ENCODE data around the gene CLDN20.

The CLDN20 gene

GRCh38 chr6:155269765-155270164 lies 6.0 kb downstream of the CLDN20 start:
- DNase-seq (ENCODE audit: low spot score): no peak

- DNase-seq (ENCODE audit: low spot score): no peak
These were observed 6.8 kb downstream of the CLDN20 start for GRCh38 chr6:155270561-155271091.

DNA sequence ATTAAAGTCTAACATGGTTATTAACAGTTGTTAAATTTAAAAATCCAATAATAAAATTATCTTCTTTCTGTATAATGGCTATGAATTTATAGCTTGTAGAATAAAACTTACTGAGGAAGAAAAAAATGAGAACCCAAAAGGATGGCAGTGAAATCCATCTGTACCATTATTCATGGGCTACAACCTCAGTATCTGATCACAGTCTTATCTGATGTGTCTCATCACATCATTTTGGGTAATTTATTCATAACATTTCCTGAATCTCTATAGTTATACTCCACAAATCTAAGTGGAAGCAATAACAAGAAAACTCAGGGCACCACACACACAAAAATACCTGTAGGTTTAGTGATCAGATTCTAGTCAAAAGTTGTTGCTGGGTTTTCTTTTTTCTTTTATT lies 7.3 kb downstream of the CLDN20 start:
- DNase-seq (ENCODE audit: low spot score): no peak

DNA sequence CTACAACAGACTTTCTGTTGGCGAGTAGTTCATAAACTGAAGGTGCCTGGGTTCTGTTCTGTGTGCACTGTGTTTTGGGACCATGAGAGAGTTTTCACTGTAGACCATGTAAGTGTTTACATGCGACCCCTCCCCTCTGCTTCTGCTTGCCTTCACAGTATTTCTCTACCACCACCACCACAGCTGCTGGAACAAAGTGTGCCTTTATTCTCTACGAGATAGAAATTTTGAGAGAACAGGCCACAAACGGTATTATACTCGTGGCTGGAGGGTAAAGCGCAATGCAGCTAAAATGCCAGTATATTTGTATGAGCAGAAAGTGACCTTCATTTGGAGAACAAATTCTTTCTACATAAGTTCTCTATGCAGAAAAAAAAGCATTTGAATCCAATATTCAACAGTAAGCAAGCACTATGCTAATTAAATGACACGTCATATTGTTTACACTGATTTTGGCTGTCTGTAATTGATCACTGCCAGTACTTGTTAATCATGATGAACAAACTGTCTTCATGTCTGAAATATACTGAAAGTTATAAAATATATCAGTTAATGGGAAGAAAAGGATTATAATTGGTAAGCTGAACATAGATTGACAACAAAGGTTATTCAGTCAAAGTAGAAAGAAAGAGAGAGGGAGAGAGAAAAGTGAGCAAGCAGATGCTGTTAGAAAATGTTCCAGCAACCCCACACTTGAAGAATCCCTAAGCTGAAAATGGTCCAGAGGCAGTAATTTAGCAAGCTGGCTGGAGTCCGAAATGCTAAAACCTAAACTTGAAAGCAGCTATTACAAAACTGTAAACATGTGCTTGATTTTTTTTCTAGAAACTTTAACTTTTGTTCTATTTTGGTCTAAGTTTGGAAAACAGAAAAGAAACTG lies 8.8 kb downstream of the CLDN20 start:
- no peak for DNase-seq (ENCODE audit: low spot score)

GRCh38 chr6:155273431-155273830 lies 9.6 kb downstream of the CLDN20 start:
- no peak for DNase-seq (ENCODE audit: low spot score)

GRCh38 chr6:155274106-155274505 lies 10.3 kb downstream of the CLDN20 start:
- DNase-seq (ENCODE audit: low spot score): no peak

GRCh38 chr6:155274533-155274932 lies 10.7 kb downstream of the CLDN20 start:
- DNase-seq (ENCODE audit: low spot score): no peak

DNA sequence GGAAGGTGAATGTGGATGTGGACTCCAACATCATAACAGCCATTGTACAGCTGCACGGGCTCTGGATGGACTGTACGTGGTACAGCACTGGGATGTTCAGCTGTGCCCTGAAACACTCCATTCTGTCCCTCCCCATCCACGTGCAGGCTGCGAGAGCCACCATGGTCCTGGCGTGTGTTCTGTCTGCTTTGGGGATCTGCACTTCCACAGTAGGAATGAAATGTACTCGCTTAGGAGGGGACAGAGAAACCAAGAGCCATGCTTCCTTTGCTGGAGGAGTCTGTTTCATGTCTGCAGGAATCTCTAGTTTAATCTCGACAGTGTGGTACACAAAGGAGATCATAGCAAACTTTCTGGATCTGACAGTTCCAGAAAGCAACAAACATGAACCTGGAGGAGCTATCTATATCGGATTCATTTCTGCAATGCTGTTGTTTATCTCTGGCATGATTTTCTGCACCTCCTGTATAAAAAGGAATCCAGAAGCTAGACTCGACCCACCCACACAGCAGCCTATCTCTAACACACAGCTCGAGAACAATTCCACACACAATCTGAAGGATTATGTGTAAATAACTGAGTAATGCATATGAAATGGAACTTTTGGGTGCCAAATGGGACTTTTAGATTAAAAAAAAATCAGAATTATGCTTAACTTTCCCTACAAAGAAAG lies 12.1 kb downstream of the CLDN20 start:
- DNase-seq (ENCODE audit: low spot score): no peak

GRCh38 chr6:155276638-155277037 lies 12.8 kb downstream of the CLDN20 start:
- no peak for DNase-seq (ENCODE audit: low spot score)

DNA sequence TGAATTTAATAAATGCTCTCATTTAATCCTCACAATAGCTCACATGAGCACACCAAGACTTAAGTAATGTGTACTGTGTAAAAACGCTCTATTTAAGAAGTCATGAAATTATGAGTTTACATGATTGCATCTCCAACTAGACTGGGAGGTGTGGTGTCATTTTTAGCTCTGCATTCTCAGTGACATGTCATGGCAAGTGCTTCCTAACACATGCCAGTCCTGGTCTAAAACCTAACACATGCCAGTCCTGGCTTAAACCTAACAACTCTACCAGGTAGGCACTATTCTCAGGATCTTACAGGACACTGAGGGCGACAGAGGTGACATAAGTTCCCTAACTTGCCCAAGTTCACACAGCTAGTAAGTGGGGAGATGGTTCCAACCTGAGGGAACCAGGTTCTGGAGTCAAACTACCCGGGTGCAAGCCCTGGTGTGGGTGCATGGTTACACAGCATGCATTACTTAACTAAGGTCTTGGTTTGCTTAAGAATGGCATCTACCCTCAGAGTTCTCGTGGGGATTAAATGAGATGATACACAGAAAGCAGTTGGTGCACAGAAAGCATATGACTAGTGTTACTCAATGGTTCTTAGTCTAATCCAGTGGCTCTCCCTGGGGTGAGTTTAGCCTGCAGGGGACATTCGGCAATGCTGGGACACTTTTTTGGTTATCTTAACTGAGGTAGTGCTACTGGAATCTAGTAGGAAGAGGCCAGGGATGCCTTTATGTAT lies 14.7 kb downstream of the CLDN20 start:
- DNase-seq (ENCODE audit: low spot score): no peak

GRCh38 chr6:155284775-155285174 lies 21.0 kb downstream of the CLDN20 start:
- no peak for DNase-seq (ENCODE audit: low spot score)

GRCh38 chr6:155287762-155288161 lies 23.9 kb downstream of the CLDN20 start:
- no peak for DNase-seq (ENCODE audit: low spot score)

GRCh38 chr6:155290491-155290890 lies 26.7 kb downstream of the CLDN20 start:
- no peak for DNase-seq (ENCODE audit: low spot score)

DNA sequence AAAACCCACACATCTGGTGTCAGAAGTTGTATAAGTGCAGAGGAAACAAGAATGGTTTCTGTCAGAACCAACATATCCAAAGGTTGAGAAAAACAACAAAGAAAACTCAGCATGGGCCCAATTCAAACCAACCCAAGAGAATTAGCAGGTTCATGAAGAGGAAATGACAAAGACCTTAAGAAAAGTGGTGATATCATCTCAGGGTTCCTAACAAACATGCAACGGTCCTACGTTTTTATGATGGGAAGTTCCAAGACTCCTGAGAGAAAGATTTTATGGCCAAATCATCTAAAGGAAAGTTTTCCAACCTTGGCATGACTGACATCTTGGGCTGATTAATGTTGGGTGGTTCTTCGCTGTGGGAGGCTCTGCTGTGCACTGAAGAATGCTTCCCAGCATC lies 27.5 kb downstream of the CLDN20 start:
- DNase-seq (ENCODE audit: low spot score): no peak

DNA sequence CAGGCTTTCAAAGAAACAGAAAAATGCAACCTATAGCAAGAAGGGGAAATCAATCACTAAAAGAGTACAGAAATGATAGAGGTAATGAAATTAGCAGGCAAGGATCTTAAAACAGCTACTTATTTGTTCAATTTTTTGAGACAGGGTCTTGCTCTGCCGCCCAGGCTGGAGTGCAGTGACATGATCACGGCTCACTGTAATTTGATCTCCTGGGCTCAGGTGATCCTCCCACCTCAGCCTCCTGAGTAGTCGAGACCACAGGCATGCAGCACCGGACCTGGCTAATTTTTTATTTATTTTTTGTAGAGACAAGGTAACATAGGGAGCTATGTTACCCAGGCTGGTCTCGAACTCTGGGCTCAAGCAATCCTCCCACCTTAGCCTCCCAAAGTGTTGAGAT lies 28.9 kb downstream of the CLDN20 start:
- no peak for DNase-seq (ENCODE audit: low spot score)

- no peak for DNase-seq (ENCODE audit: low spot score)
These were observed 33.9 kb downstream of the CLDN20 start for GRCh38 chr6:155297669-155298068.

DNA sequence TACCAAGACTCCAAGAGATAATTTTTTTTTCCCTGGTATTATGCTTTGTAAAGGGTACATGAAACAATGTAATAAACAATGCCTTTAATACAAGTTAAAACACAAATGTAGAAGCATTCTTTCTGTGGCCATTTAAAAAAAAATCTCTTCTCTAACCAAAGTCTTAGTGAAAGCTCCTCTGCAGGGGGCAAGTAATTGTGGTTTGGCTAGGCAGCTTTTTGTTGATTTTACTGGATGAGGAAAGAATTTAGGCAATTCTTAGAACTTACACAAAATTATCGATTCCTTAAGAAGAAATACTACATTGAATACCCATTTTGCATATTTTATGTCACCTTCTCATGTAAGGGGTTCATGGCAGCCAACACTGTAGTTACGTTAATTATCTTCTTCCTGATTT lies 38.1 kb downstream of the CLDN20 start:
- no peak for DNase-seq (ENCODE audit: low spot score)

GRCh38 chr6:155303361-155303870 lies 39.6 kb downstream of the CLDN20 start:
- no peak for DNase-seq (ENCODE audit: low spot score)

- no peak for DNase-seq (ENCODE audit: low spot score)
These were observed 43.1 kb downstream of the CLDN20 start for GRCh38 chr6:155306958-155307357.

GRCh38 chr6:155309150-155309549 lies 45.3 kb downstream of the CLDN20 start:
- no peak for DNase-seq (ENCODE audit: low spot score)

DNA sequence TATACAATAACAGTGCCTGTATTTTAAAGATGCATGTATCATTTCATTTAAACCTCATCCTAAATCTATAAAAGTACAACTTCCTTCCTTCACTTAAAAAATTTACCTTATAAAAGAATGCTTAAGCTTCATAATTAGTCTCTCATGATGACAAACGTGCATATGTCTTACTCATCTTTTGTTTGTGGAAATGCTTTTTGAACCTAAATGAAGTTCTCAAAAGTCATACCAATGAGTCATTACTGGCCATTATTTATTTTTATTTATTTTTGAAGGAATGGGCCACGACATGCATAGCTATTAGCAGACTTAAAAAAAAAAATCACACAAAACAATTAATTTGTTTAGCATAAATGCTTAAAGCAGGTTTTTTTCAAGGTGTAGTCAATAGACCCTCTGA lies 46.8 kb downstream of the CLDN20 start:
- no peak for DNase-seq (ENCODE audit: low spot score)

DNA sequence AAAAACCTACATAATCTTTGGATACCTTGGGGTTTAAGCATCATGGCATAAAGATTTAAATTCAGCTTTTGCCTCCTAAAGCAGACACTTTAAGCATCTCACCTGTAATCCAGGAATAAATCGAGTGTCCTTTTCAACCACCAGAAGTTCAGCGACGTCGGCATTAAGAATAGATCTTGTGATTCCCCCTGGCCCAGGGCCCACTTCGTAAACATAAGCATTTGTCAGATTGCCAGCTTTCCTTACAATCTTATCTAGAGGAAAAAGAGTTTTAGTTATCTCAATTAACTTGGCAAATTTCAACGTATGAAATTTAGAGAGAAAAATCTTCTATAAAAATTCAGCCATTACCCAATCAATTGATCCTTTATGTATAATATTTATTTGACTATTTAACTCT lies 47.3 kb downstream of the CLDN20 start:
- DNase-seq (ENCODE audit: low spot score): no peak
